ENCODE measurements around the gene MPHOSPH9.

The MPHOSPH9 gene, protein sequence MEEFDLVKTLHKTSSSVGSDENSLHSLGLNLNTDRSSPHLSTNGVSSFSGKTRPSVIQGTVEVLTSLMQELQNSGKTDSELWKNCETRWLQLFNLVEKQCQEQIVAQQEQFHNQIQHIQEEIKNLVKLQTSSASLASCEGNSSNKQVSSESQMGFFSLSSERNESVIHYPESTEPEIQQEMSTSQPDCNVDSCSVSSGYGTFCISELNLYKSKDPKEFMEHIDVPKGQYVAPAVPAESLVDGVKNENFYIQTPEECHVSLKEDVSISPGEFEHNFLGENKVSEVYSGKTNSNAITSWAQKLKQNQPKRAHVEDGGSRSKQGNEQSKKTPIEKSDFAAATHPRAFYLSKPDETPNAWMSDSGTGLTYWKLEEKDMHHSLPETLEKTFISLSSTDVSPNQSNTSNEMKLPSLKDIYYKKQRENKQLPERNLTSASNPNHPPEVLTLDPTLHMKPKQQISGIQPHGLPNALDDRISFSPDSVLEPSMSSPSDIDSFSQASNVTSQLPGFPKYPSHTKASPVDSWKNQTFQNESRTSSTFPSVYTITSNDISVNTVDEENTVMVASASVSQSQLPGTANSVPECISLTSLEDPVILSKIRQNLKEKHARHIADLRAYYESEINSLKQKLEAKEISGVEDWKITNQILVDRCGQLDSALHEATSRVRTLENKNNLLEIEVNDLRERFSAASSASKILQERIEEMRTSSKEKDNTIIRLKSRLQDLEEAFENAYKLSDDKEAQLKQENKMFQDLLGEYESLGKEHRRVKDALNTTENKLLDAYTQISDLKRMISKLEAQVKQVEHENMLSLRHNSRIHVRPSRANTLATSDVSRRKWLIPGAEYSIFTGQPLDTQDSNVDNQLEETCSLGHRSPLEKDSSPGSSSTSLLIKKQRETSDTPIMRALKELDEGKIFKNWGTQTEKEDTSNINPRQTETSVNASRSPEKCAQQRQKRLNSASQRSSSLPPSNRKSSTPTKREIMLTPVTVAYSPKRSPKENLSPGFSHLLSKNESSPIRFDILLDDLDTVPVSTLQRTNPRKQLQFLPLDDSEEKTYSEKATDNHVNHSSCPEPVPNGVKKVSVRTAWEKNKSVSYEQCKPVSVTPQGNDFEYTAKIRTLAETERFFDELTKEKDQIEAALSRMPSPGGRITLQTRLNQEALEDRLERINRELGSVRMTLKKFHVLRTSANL

DNA sequence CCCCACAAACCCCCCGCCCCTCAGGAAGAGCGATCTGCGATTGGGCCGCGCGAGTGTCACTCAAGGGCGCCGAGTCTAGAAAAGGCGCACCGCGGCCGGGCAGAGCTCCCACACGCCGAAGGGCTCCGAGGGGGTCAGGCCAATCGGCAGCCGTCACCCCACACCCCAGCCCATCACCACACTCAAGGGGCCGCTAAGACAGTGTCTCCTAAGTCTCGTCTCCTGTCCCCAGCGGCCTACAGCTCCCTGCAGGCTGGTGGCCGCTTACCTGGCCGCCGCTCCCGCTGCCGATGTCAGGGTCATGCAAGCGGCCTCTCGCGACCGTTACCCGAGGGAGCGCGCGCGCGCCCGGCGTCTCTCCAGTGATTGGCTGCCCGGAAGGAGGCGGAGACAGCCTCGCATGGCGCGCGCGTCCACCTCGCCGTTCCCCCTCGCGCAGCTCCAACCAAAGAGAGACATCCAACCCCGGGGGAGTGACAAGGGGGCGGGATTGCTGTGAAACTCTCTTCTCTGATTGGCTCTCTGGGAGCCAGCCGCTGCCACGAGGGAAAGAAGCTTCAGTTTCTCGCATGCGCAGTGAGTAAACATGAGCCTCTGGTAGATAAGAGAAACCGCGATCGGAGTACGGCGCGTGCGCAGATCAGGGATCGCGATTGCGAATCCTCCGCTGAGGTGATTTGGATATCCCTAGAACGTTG is at the start of gene MPHOSPH9, which contains the start of gene MTRFR:
TSS of gene MPHOSPH9 (minus strand) at position 335 of the 698 bp plus-strand sequence. CDS start 2,777 bp downstream, outside the sequence.
TSS of gene MTRFR (plus strand) at position 630 of the 698 bp plus-strand sequence. CDS start 20,239 bp downstream, outside the sequence.
- peak; percentile 100 for DNase-seq

DNA sequence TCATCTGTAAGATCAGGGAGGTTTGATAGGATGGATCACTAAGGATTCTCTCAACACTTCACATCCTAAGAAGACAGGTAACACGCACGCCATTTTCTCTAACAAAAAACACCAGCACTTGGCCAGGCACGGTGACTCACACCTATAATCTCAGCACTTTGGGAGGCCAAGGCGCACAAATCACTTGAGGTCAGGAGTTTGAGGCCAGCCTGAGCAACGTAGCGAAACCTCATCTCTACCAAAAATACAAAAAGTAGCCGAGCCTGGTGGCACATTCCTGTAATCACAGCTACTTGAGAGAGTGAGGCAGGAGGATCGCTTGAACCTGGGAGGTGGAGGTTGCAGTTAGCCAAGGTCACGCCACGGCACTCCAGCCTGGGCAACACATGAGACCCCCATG is 49.2 kb upstream of the MPHOSPH9 start:
- no peak for DNase-seq

DNA sequence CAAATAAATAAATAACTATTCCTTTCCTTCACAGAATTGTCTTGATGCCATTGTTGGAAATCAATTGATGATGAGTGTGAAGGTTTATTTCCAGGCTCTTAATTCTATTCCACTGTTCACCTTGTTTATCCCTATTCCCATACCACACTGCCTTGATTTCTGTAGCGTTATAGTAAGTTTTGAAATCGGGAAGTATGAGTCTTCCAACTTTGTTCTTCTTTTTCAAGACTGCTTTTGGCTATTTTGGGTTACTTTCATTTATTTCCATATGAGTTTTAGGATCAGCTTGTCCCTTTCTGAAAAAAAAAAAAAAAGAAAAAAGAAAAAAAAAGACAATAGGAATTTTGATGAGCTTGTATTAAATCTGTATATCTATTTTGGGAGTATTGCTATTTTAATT is 48.0 kb upstream of the MPHOSPH9 start:
- no peak for DNase-seq

DNA sequence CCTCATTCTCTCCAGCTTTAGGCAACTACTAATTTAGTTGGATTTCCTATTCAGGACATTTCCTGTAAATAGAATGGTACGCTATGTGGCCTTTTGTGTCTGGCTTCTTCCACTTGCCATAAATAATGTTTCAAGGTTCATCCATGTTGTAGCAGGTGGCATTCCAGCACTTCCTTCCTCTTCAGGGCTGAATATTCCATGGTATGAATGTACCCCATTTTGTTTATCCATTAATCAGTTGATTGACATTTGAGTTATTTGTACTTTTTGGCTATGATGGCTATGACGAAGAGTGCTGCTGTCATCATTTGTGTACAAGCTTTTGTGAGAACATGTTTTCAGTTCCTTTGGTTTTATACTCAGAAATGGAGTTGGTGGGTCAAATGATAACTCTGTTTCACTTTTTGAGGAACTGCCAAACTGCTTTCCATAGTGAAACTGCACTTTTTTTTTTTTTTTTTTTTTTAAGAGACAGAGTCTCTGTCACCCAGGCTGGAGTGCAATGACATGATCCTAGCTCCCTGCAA is 45.2 kb upstream of the MPHOSPH9 start:
- peak; percentile 81 for DNase-seq

DNA sequence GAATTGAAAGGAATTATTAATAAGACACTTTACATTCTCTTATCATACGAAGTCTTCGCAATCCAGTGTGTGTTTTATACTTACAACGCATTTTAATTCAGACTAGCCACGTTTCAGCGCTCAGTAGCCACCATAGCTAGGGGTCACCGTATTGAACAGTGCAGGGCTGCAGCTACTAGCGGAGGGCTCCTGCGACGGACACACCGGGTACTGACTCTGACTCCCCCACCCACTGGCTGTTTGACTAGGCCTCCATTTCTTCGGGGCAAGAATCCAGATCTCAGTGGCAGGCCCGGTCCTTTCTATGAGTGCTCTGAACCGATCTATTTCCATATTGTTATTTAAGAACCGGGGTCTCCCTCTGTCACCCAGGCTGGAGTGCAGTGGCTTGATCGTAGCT is 40.2 kb upstream of the MPHOSPH9 start:
- DNase-seq = no peak

DNA sequence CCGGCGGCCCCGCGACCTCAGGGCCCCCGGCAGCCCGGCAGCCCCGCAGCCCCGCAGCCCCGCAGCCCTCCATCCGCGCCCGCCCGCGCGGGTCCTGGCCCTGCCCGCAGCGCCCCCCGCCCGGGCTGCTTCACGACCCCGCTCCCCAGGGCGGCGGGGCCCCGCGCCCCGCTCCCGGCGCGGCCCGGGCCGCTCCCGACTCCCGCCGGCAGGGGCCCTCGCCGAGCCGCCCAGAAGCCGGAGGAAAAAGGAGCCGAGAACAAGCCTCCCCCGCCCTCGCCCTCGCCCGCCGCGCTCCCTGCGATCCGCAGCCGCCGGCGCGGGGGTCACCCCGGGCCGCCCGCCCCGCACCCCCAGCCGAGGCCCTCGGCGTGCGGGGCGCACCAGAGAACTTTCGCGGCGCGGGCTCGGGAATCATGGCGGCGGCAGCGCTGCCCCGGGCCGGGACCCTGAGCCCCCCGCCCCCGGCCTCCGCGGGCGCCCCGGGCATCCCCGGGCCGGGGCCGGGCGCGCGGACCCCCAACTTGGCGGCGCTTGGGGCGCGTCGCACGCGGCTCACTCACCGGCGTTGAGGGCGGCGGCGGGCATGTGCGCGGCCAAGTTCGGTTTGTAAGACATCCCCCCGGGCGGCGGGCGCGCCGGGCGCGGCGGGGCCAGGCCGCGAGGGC is 38.2 kb upstream of the MPHOSPH9 start:
- peak; percentile 81 for DNase-seq

DNA sequence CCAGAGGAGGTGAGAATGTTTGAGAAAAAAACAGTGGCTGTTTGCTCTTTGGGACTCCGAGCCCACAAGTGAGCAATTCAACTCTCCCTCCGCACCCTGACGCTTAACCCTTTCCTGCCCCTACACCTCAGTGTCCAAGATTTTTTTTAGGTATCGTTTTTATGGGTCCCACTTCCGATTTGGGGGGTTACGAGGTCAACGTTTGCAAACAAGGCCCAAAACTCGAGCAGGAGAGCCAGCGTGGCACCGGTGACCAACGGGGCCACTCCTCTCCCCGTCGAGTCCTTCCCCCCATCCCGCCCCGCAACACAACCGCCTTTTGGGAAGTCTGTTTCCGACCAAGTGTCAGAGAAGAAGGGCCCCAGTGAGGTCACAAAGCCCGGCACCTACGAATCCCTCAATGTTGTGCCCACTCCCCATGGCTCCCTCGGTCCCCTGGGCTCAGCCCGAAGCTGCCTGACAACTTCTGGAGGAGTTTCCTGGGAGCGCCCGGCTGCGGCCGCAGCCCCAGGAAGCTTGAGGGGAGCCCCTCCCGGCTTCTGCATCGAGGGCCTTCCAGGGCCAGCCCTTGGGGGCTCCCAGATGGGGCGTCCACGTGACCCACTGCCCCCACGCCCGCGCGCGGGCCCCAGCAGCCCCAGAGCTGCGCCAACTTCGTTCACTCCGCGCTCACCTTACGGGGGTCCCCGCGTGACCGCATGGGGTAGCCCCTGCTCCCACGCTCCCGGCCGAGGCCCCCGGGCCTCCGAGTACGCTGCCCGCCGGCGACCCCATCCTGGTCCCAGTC is 37.5 kb upstream of the MPHOSPH9 start:
- peak; percentile 23 for DNase-seq

DNA sequence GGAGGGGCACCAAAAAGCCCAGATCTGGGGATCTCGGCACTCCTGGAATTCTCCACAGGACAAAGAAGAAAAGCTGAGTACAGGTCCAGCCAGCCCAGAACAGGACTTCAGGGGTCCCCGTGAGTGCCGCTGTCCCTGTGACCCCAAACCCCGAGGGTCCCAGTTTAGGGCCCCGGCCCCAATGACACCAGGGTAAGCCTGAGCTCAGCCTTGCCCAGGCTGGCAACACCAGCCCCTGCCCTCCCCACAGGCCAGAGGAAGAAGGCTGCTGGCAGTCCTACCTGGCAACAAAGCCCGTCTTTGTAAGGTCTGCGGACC is 36.9 kb upstream of the MPHOSPH9 start:
- no peak for DNase-seq

DNA sequence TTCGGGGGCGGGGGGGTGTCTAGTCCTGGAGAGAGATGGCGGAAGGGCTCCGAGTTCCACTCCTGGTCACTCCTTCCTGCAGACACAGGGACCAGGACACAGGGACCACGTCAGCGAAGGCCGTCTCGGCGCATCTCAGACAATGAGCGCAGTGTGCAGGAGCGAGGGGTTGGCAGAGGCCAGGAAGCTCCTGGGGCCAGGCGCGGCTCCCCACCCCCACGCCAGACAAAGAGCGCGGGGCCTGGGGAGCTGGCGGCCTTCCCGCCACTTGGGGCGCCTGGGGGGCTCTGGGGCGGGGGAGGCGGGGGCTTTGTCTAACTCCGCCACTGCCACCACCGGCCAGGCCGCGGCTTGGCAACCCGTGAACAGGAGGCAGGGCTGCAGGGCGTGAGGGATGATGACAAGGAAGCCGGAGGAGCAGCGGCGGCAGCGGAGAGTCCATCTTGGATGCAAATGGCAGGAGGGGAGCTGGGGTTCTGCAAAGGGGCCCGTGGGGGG is 36.5 kb upstream of the MPHOSPH9 start:
- DNase-seq = peak; percentile 52

DNA sequence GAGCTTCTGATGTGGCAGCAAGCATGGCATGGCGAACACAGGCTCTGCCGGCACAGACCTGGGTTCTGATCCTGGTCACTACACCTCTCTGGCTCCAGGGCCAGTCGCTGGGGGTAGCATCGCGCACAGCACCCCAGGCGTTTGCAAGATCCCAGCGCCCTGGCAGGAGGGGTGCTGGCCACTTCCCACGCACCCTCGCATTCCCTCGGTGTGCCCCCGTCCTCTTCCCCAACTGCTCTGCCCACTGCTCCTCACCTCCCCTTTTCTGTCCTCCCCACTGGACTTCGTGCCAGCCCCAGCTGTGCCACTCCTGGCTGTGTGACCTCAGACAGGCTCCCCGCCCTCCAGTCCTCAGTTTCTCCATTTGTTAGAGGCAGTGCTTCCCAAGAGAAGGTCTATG is 35.9 kb upstream of the MPHOSPH9 start:
- no peak for DNase-seq

DNA sequence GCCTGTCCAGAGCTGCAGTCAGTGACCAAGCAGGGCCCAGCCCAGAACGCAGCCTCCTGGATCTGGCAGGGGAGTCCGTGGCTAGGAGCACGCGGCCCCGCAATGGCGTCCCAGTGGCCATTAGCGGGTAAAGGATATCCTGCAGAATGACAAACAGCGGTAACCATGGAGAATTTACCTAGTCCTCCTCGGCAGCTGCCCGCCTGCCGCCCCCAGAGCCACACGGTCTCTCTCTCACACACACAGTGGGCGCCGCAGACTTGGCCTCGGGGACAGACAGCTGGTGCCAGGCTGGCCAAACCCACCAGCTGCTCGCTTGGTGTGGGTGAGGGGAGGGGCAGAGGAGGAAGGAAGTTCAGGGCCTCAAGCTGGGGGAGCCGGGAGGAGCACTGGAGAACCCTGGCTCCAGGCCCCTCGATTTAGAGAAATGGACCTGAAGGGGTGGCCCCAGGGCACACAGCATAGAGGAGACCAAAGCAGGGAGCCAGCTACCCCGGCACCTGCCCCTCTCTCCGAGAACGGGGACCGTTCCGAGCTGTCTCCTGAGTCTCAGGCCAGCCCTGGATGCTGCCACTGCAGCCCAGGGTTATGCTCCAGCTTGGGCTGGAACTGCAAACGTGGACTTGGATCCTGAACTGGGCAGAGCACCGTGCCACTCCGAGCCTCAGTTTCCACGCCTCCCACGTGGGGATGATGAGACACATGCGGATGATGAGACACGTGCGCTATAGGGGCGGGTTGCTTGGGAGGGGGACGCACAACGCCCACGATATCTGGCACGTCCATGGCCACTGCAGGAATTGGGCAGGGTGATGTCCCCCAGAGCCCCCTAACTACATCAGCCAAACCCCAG is 35.3 kb upstream of the MPHOSPH9 start:
- no peak for DNase-seq

DNA sequence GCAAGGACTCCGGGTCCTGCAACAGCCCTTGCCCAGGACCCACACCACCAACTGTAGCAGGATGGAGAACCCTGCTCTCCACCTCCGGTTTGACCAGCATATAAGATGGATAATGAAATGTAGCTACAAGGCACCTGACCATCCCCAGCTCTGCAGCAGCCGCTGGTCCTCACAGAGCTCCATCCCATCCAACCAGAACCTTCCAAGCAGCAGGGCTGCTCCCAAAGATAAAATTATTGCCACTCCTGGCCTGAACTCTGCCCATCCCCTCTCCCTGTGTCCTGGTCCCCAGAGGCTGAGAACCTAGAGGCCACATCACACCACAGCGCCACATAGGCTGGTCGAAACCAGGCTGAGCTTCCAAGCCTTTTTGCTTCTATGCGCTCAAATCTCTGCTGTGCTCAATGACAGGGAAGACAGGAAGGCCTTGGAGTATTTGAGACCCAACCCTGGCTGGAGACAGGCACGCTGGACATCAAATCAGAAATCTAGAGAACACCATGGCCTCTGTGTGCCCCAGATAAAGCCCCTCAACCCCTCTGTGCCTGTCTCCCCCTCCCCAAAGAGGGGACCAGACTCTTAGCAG is 34.5 kb upstream of the MPHOSPH9 start:
- no peak for DNase-seq

DNA sequence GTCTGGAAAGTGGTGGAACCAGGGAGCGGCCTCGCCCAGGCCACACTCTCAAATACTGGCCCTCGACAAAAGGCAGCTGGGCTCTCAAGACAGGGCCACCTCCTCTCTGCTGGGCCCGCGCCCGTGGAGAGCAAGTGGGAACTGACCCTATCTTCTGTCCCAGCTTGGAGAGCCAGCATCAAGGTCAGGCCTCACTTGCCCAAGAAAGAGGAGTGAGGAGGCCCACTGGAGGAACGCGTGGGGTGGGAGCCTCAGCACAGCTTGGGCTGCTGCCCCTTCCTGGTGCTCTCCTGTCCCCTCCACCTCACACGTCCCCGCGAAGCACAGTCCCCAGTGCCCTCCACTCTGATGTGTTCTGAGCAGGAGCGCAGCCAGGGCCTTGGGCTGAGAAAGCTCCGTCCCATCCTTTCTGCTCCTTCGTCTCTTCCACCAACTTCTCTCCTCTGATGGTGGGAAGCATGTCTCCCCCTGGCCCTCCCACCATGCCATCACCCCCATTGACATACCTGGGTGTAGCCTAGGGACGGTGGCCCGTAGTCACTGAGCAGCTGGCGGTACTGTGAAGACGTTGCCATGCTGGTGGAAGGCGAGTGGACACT is 33.8 kb upstream of the MPHOSPH9 start:
- no peak for DNase-seq

DNA sequence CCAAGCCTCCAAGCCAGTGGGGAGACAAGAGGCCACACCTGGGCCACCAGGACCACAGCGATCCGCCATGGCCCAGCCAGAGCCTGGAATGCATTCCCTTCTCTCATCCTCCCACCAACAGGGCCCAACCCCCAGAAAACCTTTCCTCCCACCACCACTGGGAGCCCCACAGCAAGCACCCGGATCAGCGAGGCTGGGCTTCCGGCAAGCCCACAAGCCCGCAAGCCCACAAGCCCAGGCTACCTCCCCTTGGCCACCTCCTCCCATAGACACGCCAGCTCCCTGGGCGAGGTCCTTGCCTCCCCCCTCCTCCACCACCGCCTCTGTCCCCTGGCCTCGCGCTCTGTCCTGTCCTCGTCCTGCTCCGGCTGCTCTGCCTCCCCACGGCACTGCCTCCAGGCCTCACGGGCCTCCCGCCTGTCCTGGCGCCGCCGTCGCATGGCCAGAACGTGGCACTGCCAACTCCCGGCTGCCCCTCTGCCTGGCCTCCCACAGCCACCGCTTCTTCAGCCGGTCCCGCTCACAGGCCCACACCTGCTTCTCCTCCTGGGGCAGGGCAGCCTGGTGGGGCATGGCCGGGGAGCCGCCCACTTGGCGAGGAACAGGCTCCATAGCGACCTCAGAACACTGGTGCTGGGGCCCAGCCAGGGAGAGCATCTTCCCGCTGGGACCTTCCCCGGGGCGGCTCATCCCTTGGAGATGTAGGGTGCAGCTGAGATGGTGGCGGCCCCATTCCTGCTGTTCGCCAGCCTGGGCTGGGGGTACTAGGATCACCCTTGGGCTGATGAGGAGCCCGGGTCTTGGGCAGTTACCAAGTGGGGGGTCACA is 33.1 kb upstream of the MPHOSPH9 start:
- DNase-seq = no peak

DNA sequence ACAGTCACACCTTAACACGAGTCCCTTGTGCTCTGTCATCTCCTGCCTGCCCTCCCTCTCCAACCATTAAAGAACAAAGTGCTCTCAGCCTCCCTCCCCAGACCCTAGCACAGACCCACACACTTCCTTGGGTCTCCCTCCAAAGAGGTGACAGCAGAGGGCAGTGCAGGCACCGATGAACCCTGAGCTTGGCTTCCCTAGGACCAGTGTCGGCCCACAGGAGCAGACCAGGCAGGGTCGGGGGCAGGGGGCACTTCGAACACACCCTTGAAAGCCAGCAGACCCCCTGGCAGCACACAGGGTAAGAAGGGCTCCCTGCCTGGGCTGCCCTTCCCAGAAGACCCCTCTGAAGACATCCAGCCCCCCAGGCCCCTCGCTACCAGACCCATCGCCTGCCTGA is 31.7 kb upstream of the MPHOSPH9 start:
- peak; percentile 20 for DNase-seq

DNA sequence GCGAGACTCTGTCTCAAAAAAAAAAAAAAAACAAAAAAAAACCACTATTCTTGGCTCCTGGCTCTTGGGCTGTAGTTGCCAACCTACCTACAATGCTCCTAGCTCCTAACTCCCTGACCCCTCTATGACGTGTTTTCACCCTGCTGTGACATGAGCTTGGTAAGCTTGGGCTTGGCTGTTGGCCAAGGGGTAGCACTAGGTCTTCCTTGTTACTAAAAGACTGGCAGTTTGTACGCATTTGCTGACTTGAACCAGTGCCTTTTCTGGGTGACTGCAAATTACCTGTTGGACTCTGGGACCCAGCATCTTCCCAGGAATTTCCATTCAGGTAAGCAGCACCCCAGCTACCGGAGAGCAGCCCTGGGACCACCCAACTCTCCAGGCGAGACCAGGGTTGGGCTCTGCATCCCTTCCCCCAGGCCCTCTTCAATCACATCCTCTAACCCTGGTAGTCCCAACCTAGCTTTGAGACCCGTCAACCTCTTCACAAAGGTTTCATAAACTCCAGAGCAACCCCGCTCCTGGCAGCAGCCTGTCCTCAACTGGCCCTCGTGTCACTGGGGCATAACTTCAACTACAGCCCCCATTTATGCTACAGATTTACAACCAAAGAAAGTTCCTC is 30.4 kb upstream of the MPHOSPH9 start:
- DNase-seq = no peak

DNA sequence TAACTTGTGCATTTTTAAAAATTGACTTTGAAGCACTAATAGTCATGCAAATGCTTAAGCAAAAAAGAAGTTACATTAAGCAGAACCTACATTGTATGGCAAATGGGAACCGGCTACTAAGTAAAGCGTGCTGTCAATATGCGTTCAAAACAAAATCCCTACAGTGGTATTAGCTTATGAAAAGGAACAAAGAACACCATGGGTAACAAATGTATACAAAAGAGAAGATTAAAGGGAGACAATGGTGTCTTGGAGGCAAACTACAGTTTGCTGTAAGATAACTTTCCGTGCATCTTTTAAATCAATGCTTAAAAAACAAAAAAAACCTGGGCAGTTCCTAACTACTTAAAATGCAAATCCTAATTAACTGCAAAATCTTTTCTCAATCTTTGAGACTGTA is 28.3 kb upstream of the MPHOSPH9 start:
- no peak for DNase-seq

DNA sequence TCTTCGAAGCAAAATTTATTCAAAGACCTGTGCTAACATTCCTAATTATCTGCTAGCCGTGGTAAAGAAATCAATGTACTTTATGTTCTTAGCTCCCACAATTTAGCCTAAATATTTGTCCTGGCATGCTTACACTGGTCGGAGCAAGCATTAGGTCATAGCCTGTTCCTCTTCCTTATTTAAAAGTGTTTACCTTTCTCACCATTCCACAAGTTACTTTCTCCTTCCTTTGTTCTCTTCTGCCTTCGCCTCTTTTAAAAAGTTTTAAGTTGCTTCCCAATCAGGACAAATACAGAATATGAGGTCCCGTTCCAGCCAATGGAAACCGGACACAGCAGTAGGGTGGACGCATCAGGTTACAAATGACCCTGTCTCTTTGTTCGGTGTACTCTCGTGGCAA is 27.1 kb upstream of the MPHOSPH9 start:
- DNase-seq = no peak
